GM12878 (cell line): ENCODE measurements around the gene PPME1.

ENCODE experiments used
- CBX3 ChIP-seq: fragments of 200-600 bp; sonication (generic); IDR thresholded peaks from 2 replicates; pipeline ENCODE4 v1.6.1; 2016; ENCODE audit warnings: low read depth, borderline replicate concordance
- CHD2 ChIP-seq: IDR thresholded peaks from 2 replicates; pipeline ENCODE4 v1.6.1; 2011; ENCODE audit warnings: low read depth, low read length, improper control_type of control experiment, borderline replicate concordance
- EGR1 ChIP-seq, 2 experiments: IDR thresholded peaks; 1 replicate in 1 of 2; 2 replicates in 1 of 2; pipeline ENCODE4 v1.6.1; 2011 to 2012; ENCODE audit warnings: low read depth in 2 of 2, low read length in 2 of 2, borderline replicate concordance in 1 of 2, mild to moderate bottlenecking in 1 of 2, moderate library complexity in 1 of 2
- EZH2 ChIP-seq: IDR thresholded peaks from 2 replicates; pipeline ENCODE4 v1.6.1; 2012; ENCODE audit warnings: low read depth, mild to moderate bottlenecking, control low read depth, inconsistent platforms, low read length, borderline replicate concordance; ENCODE audit not compliant: control insufficient read depth
- PAX5 ChIP-seq: IDR thresholded peaks from 2 replicates; pipeline ENCODE4 v1.6.1; 2011; ENCODE audit warnings: low read depth, low read length, borderline replicate concordance
- POLR2A ChIP-seq: IDR thresholded peaks from 2 replicates; pipeline ENCODE4 v1.6.1; 2011; ENCODE audit warnings: low read depth, mild to moderate bottlenecking, low read length
- POLR2AphosphoS5 ChIP-seq: IDR thresholded peaks from 2 replicates; pipeline ENCODE4 v1.6.1; 2011; ENCODE audit warnings: mild to moderate bottlenecking, low read length, inconsistent platforms
- RAD21 ChIP-seq: IDR thresholded peaks from 2 replicates; pipeline ENCODE4 v1.6.1; 2011; ENCODE audit warnings: mild to moderate bottlenecking, low read depth, low read length, moderate library complexity; ENCODE audit not compliant: insufficient read depth
- RELA ChIP-seq: fragments of 450-650 bp; IDR thresholded peaks from 2 replicates; pipeline ENCODE4 v1.8.0; 2014; ENCODE audit warnings: borderline replicate concordance; ENCODE audit not compliant: partially characterized antibody
- SIN3A ChIP-seq: IDR thresholded peaks from 2 replicates; pipeline ENCODE4 v1.6.1; 2012; ENCODE audit warnings: low read depth, low read length, improper control_type of control experiment
- TBL1XR1 ChIP-seq: IDR thresholded peaks from 2 replicates; pipeline ENCODE4 v1.6.1; 2012; ENCODE audit warnings: low read depth, low read length, improper control_type of control experiment
- TCF12 ChIP-seq: IDR thresholded peaks from 2 replicates; pipeline ENCODE4 v1.6.1; 2011; ENCODE audit warnings: low read depth, mild to moderate bottlenecking, low read length
- TF ChIP-seq, protein P1 (sequence below): fragments of 450-650 bp; IDR thresholded peaks from 2 replicates; pipeline ENCODE4 v1.6.1; 2017; ENCODE audit warnings: mild to moderate bottlenecking
- TF ChIP-seq, protein P2 (sequence below), 3 experiments: IDR thresholded peaks in 2 of 3; conservative IDR thresholded peaks in 1 of 3; 2 replicates each; pipeline ENCODE4 v1.5.1; 2011; ENCODE audit warnings: low read depth in 3 of 3, low read length in 3 of 3, mild to moderate bottlenecking in 3 of 3, control low read depth in 2 of 3, moderate library complexity in 2 of 3, inconsistent platforms in 1 of 3, mixed read lengths in 1 of 3; ENCODE audit not compliant: control insufficient read depth in 2 of 3, insufficient read depth in 1 of 3; ENCODE audit errors: extremely low read depth in 1 of 3

DNA sequence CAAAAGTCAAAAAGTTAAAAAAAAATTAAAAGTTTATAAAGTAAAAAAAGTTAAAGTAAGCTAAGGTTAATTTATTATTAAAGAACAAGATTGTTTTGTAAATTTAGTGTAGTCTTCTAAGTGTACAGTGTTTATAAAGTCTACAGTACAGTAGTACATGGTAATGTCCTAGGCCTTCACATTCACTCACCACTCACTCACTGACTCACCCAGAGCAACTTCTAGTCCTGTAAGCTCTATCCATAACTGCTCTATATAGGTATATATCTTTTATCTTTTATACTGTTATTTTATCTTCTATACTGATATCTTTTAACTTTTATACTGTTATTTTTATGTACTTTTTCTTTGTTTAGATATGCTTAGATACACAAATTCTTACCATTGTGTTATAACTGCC lies 11.4 kb upstream of the PPME1 start:
- TF ChIP-seq POLR2A (no peak), CHD2 (no peak), TBL1XR1 (no peak), RAD21 (no peak), EGR1 (IDR thresholded peaks at IDR 0.05; ENCODE audit: borderline replicate concordance in 1 of 2, low read depth in 2 of 2, low read length in 2 of 2) (no peak), TCF12 (no peak), PAX5 (no peak), RELA (no peak), EZH2 (no peak), POLR2AphosphoS5 (no peak), SIN3A (no peak), CBX3 (no peak)
- TF ChIP-seq, protein P1, sequence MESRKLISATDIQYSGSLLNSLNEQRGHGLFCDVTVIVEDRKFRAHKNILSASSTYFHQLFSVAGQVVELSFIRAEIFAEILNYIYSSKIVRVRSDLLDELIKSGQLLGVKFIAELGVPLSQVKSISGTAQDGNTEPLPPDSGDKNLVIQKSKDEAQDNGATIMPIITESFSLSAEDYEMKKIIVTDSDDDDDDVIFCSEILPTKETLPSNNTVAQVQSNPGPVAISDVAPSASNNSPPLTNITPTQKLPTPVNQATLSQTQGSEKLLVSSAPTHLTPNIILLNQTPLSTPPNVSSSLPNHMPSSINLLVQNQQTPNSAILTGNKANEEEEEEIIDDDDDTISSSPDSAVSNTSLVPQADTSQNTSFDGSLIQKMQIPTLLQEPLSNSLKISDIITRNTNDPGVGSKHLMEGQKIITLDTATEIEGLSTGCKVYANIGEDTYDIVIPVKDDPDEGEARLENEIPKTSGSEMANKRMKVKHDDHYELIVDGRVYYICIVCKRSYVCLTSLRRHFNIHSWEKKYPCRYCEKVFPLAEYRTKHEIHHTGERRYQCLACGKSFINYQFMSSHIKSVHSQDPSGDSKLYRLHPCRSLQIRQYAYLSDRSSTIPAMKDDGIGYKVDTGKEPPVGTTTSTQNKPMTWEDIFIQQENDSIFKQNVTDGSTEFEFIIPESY, result no peak
- TF ChIP-seq, protein P2, sequence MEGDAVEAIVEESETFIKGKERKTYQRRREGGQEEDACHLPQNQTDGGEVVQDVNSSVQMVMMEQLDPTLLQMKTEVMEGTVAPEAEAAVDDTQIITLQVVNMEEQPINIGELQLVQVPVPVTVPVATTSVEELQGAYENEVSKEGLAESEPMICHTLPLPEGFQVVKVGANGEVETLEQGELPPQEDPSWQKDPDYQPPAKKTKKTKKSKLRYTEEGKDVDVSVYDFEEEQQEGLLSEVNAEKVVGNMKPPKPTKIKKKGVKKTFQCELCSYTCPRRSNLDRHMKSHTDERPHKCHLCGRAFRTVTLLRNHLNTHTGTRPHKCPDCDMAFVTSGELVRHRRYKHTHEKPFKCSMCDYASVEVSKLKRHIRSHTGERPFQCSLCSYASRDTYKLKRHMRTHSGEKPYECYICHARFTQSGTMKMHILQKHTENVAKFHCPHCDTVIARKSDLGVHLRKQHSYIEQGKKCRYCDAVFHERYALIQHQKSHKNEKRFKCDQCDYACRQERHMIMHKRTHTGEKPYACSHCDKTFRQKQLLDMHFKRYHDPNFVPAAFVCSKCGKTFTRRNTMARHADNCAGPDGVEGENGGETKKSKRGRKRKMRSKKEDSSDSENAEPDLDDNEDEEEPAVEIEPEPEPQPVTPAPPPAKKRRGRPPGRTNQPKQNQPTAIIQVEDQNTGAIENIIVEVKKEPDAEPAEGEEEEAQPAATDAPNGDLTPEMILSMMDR (IDR thresholded peaks at IDR 0.05 in 2 of 3, conservative IDR thresholded peaks at IDR 0.05 in 1 of 3; ENCODE audit: control insufficient read depth in 2 of 3, extremely low read depth in 1 of 3, insufficient read depth in 1 of 3, low read depth in 3 of 3, low read length in 3 of 3), result no peak
